Erythroblast (primary cell): ENCODE results near the gene TBC1D16.

ENCODE experiments used
- DNase-seq, 2 experiments: peaks; one replicate each; lab custom pipeline; 2025; lab: John Stamatoyannopoulos, UW
- GATA1 ChIP-seq: IDR thresholded peaks from 2 replicates; pipeline ENCODE4 v1.6.1; 2011; ENCODE audit warnings: low read depth, mild to moderate bottlenecking, control low read depth, low read length, moderate library complexity
- POLR2A ChIP-seq: IDR thresholded peaks from 2 replicates; pipeline ENCODE4 v1.6.1; 2011; ENCODE audit warnings: mild to moderate bottlenecking, low read length

The TBC1D16 gene

DNA sequence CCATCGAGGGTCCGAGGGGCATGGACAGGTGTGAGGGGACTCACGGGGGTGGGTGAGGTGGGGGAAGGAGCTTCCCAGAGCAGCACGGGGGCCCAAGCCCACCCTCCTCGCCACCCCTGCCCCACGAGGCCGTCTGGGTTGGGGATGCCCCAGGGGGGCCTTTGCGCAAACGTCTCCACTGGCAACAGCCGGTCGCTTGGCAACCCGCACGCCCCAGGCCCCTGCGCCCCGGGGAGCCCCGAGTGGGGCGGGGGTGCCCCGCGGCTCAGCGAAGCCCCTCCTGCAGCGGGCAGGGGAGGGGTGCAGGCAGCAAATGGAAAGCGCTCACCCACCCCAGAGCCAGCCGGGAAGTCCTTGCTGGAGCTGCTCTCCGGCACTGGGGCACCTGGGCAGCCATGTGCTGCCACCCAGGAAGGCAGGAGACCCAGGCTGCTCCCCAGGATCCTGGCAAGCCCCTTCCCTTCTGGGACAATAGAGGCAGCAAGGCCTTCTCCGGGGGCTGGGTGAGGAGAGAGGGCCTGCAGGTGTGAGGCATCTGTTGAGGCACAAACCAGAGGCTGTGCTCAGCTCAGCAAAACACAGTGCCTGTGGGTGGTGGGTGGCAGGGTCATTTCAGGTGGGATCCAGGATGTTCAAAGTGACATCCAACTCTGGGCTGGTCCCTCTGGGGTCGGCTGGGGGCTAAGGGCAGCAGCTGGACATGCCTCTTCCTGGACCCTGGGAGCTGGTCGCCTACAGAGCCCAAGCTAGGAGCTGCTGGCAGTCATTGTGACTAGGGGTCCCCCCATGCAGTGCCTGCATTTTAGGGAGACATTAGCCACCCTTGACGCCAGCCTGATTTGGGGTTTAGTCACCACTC is 115.6 kb downstream of the TBC1D16 start:
- TF ChIP-seq POLR2A, result no peak
- TF ChIP-seq GATA1, result no peak
- no peak for DNase-seq

DNA sequence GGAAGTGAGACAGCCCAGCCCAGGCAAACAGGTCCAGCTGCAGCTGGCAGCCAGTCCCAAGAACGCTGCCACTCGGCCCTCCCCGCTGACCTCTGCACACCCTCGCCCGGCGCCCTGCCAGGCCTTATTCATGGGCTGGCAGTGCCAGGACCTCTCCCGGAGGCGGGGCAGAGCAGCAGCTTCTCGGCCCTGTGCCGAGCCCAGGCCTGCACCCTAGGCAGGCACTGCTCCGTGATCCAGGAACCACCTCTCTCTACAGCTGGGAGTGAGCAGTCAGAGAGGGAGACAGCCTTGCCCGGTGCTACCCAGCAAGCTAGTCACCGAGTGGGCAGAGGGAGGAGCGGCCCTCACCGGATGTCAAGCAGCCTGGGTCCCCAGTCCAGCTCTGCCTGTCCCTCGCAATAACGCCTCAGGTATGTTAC is 116.5 kb downstream of the TBC1D16 start:
- TF ChIP-seq GATA1 (no peak), POLR2A (no peak)
- no peak for DNase-seq

DNA sequence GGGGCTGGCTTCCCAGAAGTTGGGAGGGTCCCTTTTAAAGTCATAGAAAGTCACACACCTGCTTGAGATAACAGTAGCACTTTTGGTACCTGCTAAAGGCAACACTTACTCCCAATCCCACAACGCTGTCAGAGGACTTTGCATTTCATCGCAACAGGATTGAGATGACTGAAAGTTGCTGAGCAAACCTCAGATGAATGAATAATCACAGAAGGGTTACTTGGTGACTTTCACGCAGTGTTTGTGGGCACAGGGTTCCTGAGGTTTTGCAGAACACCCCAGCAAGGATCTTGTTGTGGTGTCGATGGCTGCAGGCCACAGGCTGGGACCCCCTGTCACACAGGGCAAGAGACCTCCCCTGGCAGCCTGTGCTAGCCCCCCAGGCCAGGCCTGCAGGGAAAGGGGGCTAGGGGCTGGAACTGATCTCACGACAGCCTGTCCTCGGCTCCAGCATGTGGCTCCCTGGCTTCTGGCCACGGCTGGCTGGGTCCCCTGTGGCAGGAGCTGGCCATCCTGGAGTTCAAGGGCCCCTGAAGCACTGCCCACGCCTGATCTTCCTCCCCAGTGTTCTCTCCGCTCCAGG is 117.0 kb downstream of the TBC1D16 start:
- no peak for DNase-seq
- TF ChIP-seq POLR2A, result no peak
- TF ChIP-seq GATA1, result no peak

DNA sequence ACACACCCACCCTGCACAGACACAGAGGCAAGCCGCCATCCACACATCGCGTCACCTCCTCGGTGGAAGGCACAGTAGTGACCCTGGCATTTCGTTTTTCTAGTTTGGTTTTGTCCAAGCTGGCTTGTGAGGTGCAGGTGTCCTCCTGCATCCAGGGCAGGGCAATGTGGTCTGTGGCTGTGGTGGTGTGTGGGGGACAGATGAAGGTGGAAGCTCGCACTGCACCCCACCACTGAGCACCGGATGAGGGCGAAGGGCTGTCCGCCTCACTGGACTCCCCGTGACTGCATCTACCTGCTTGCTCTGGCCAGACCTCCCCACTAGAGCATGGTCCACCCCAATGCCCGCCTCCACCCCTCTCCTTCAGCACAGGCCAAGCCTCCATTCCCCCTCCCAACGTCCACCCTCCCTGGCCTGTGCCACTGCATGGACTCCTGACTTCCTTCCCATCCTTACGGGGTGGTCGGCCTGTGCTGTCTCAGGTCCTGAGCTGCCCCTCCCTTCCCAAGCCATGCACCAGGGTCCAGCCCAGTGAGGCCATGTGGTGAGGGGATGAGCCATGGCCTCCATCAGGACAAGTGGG is 117.7 kb downstream of the TBC1D16 start:
- TF ChIP-seq POLR2A (no peak), GATA1 (no peak)

DNA sequence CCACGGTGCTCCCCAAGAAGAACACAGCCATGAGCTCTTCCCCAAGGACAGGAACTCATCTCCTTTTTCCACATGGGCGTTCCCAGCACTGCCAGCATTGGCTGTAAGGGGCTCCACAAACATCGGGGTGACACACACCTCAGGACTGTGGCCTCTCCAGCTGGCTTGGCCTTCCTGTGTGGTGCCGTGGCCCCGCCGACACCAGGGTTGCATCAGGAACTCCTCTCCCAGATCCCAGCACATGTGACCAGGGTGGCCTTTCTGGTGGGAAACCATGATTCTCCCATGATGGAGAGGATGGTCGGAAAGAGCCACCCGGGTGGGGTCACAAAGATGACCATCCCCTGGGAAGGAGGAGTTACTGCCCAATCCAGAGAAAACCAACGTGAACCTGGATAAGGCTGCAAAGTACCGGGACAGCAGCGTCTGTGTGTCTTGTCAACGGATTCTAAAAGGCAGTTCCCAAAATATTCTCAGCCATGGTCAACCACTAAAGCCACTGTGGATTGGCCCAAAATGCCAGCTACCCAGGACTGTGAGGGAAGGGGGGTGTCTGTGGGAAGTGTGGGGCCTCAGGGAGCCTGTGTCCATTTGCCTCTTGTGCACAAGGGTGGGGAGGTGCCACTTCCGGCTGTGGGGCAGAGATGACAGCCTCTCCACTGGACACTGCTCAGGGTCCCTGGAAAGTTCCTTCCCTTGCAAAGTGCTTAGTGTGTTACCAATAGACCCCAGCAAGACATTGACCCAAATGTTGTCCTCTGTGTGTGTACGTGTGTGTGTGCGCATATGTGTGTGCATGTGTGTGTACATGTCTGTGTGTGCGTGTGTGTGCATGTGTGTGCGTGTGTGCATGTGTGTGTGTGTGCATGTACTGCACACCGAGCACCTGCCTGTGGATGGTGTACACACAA is 118.4 kb downstream of the TBC1D16 start:
- no peak for DNase-seq
- no peak for TF ChIP-seq POLR2A
- TF ChIP-seq GATA1, result no peak

More for the DNA sequence above, 117.7 kb downstream of the TBC1D16 start:
- DNase-seq, result no peak

DNA sequence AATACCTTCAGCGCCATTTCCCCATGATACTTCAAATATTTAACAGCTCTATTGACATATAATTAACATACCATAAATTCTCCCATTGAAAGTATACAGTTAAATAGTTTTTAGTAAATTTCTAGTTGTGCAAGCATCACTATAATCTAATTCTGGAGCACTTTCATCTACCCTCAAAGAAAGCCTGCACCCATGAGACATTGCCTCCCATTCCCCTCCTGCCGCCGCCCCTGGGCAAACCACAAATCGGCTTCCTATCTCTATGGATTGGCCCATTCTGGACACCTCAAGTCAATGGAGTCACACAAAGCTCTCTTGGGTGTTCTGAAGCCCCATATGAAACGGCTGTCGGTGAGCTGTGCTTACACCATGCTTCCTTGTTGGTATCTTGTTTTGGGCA is 119.2 kb downstream of the TBC1D16 start:
- DNase-seq, result no peak
- TF ChIP-seq POLR2A, result no peak
- TF ChIP-seq GATA1, result no peak

DNA sequence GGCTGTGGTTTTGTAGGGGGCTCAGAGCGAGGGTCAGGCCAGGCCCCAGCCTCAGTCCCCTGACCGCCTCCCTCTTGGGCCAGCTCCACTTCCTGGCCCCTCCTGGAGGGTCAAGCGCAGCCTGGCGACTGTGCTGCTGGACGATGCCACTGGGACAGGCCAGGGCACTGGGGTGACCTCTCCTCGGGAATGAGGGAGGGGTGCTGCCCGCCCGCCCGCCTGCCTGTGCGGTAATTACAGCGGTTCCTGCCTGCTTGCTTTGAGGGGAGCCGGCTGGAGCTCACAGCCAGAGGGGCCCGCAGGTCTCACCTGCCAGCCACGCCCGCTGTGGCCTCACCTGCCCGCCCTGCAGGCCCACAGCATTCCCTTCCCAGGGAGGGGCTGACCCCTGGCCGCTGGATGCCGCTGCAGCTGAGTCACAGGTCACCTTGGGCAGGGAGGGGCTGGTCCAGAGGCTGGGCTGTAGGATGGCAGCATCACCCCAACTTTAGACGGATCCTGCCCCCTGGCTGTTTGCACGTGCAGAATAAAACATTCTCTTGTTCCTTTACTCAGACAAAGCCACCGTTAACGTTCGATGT is 119.7 kb downstream of the TBC1D16 start:
- peak; percentile 42 to 60 for DNase-seq
- no peak for TF ChIP-seq GATA1
- no peak for TF ChIP-seq POLR2A

DNA sequence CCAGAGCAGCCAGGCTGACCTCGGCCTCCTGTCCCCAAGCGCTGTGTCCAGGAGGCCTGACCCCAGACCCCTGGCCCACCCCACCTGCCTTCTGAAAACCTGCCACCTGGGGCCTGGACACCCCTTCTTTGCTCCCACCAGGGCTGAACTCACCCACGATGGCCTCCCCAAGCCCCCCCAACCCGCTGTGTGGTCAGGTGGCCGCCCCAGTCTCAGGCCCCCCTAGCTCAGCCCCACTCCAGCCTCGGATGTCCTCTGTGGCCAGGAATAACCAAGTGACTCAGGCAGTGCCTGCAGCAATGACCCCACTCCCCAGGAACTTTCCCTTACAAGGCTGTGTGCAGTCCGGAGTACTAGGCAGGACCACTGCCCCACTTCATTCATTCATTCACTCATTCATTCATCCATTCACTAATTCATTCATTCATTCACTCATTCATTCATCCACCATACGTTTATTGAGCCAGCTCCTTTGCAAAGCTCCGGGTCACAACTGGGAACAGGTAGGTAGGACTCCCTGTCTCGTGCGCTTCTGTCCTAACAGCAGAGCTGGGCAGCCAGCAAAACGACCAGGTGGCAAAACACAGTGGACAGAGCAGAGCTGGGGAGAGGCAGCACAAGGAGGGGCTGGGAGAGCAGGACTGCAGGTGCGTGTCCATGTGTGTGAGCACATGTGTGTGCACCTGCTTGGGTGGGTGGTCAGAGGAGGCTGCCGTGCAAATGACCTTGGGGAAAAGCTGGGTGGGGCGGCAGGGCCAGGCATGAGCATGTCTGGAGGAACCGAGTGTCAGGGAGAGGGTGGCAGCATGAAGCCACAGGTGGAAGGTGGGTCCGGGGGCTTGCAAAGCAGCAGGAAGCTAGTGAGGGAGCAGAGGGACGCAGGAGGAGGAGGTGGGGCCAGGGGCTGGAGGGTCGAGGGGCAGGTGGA is 120.6 kb downstream of the TBC1D16 start:
- no peak for DNase-seq
- no peak for TF ChIP-seq POLR2A
- TF ChIP-seq GATA1, result no peak

DNA sequence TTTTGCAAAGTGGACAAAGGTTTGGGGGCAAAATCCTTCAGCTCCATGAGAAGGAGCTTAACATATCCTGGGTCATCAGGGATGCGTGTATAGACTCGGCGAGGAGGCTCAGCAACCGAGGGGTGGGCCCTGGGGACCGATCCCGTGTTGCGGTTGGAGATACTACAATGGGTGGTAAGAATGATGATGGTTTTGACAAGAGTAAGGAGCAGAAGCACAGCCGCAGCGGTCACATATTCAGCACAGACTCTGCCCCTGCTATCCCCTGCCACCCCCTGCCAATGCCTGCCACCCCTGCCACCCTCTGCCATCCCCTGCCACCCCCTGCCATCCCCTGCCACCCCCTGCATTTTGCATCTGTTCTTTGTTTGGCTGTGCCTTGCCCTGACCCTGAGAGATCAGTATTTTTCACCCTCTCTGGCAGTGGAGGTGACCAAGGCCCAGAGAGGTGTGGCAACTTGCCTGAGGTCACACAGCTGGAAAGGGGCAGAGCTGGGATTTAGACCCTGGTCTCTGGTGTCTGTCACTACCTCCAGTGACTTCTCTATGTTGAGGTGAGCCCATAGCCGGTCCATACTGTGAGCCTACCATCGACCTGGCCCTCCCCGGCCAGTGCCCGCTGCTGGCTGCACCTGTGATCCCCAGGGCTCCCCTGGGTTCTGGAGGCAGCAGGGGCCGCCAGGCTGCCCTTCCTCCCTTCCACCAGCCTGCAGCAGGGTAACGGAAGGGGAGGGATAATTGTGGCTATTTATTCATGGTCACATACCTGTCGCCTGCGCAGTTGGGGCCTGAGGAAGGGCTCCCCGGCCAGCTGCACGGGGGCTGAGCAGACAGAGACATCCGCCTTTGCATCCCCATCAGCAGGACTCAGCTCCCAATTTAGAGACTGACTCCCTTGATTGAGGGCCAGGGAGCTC is 121.5 kb downstream of the TBC1D16 start:
- no peak for DNase-seq
- TF ChIP-seq POLR2A, result no peak
- TF ChIP-seq GATA1, result no peak

DNA sequence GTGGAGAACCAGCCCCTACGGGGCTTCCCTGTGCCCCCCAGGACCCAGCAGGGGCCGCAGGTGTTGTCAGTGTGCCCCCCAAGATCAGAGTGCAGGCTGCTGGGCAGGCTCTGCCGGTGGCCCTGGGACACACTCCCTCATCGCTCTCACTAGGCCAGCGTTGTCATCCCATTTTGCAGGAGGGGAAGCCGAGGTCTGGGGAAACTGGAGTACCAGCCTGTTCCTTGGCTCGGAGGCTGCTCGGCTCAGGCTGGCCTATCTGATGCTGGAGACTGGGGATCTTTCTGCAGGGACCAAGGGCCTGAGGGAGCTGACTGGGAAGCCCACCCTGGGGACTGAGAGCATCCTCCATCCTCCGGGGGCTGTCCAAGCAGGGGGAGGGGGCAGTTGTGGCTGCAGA is 122.2 kb downstream of the TBC1D16 start:
- no peak for DNase-seq
- TF ChIP-seq GATA1, result no peak
- no peak for TF ChIP-seq POLR2A

DNA sequence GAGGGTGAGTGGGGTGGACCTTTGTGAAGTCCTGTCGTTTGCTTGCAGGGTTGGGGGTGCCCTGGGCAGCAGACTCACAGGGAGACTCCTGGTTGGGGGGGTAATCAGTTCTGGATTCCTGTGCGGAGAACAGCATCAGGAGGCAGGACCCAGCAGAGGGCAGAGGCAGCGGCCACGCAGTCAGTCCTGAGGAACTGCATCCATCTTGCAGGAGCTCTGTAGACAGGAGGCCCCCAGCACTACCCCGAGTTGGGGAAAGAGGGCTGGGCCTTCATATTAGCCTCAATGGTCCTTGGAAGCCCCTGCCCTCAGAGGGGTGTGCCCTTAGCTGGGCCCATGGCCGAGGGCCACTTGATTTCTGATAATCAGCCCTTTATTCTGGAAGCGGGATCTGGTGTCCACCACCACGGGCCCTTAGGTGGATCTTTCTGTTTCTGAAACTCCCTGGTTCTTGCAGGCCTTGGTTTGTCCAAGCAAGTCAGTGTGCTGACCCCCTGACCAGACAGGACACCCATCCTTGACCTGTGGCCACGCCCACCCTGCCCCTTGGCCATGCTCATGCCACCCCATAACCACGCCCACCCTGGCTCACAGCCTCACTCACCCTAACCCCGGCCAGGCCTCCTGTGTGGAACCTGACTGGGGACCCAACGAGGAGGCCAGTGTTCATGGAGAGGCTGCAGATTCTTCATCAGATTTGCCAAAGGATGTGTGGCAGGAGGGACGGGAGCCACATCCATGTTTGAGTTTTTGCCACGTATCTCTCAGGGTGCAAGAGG is 122.9 kb downstream of the TBC1D16 start:
- no peak for DNase-seq
- no peak for TF ChIP-seq POLR2A
- TF ChIP-seq GATA1, result no peak
